ENCODE results near the gene LMBRD2. TPM values are rescaled to one million over a fixed set of nuclear protein-coding genes. Genes with fewer than 3 reads are reported as not detected.

Gene LMBRD2
- total and polyA plus RNA-seq, 2 donors (not counting 1 experiment from before 2014, with no cell fraction given): 2.1 to 10.0 TPM

GRCh38 chr5:36156121-36156601 lies 4.5 kb upstream of the LMBRD2 start:
- intact Hi-C loops (cut with micrococcal nuclease): no loop called here
- Mint-ChIP-seq H3K4me3 (no peak overlapping the region), H3K27me3 (no peaks in the 10 kb centered on the region), H3K4me1 (peaks cover 34% of the 10 kb centered on the region), H3K9me3 (ENCODE audit: insufficient read depth) (no peaks in the 10 kb centered on the region), H3K27ac (no peak overlapping the region)
- Histone ChIP-seq H3K36me3 (replicated peaks in 1 of 2; ENCODE audit: control extremely low read depth in 1 of 2, control insufficient read depth in 1 of 2, extremely low read depth in 1 of 2, insufficient read depth in 2 of 2, low read length in 1 of 2) (peaks cover 7 to 47% of the 10 kb centered on the region in 2 experiments), H3K9me3 (ENCODE audit: control extremely low read depth in 1 of 3, control insufficient read depth in 2 of 3, insufficient read depth in 1 of 3, low read length in 2 of 3) (no peaks in the 10 kb centered on the region), H3K4me3 (ENCODE audit: control extremely low read depth in 1 of 5, extremely low read depth in 1 of 5, insufficient read depth in 1 of 5, low read depth in 2 of 5, low read length in 4 of 5) (no peak overlapping the region), H3K4me2 (replicated peaks; ENCODE audit: low read depth, low read length, poor library complexity, severe bottlenecking) (no peak overlapping the region), H3K4me1 (ENCODE audit: control insufficient read depth in 2 of 2, insufficient read depth in 2 of 2, low read length in 2 of 2) (peaks cover 11 to 16% of the 10 kb centered on the region in 2 donors), H3K9ac (ENCODE audit: low read length) (no peak overlapping the region), H2AFZ (ENCODE audit: insufficient read depth, low read depth, low read length, poor library complexity, severe bottlenecking) (no peak overlapping the region), H4K20me1 (ENCODE audit: control insufficient read depth, insufficient read depth, low read length, poor library complexity, severe bottlenecking) (peaks cover 4% of the 10 kb centered on the region), H3K27me3 (replicated peaks in 1 of 4; ENCODE audit: control extremely low read depth in 1 of 4, control insufficient read depth in 3 of 4, insufficient read depth in 4 of 4, low read length in 3 of 4) (no peaks in the 10 kb centered on the region), H3K27ac (ENCODE audit: low read length in 2 of 2) (no peak overlapping the region), H3K79me2 (ENCODE audit: control insufficient read depth, insufficient read depth, low read length) (peaks cover 88% of the 10 kb centered on the region)
- TF ChIP-seq EZH2 (IDR thresholded peaks at IDR 0.05; ENCODE audit: borderline replicate concordance, insufficient read depth, low read depth, low read length, poor library complexity, severe bottlenecking): no peak
- no peak for TF ChIP-seq CTCF (IDR thresholded peaks at IDR 0.05)
- DNase-seq: no peak
- POLR2A ChIA-PET: no interaction called here
- no peak for ATAC-seq (ENCODE audit: low read depth)
- CTCF ChIA-PET: no interaction called here
- 98% methylated on average over 4 of the region's 4 CpGs for WGBS (ENCODE audit: insufficient coverage)

- Histone ChIP-seq H3K27me3 (replicated peaks in 1 of 4; ENCODE audit: control extremely low read depth in 1 of 4, control insufficient read depth in 3 of 4, insufficient read depth in 4 of 4, low read length in 3 of 4) (no peaks in the 10 kb centered on the region), H3K4me2 (replicated peaks; ENCODE audit: low read depth, low read length, poor library complexity, severe bottlenecking) (no peak overlapping the region), H4K20me1 (ENCODE audit: control insufficient read depth, insufficient read depth, low read length, poor library complexity, severe bottlenecking) (peaks cover 4% of the 10 kb centered on the region), H3K4me1 (ENCODE audit: control insufficient read depth in 2 of 2, insufficient read depth in 2 of 2, low read length in 2 of 2) (peaks cover 19 to 25% of the 10 kb centered on the region in 2 donors), H2AFZ (ENCODE audit: insufficient read depth, low read depth, low read length, poor library complexity, severe bottlenecking) (no peak overlapping the region), H3K9ac (ENCODE audit: low read length) (no peak overlapping the region), H3K4me3 (ENCODE audit: control extremely low read depth in 1 of 5, extremely low read depth in 1 of 5, insufficient read depth in 1 of 5, low read depth in 2 of 5, low read length in 4 of 5) (no peak overlapping the region), H3K27ac (ENCODE audit: low read length in 2 of 2) (no peak overlapping the region), H3K36me3 (replicated peaks in 1 of 2; ENCODE audit: control extremely low read depth in 1 of 2, control insufficient read depth in 1 of 2, extremely low read depth in 1 of 2, insufficient read depth in 2 of 2, low read length in 1 of 2) (peaks cover 7 to 43% of the 10 kb centered on the region in 2 experiments), H3K9me3 (ENCODE audit: control extremely low read depth in 1 of 3, control insufficient read depth in 2 of 3, insufficient read depth in 1 of 3, low read length in 2 of 3) (no peaks in the 10 kb centered on the region), H3K79me2 (ENCODE audit: control insufficient read depth, insufficient read depth, low read length) (peaks cover 90% of the 10 kb centered on the region)
- intact Hi-C loops (cut with micrococcal nuclease): no loop called here
- H3K27me3 Mint-ChIP-seq: no peaks in the 10 kb centered on the region
- H3K4me3 Mint-ChIP-seq: no peak overlapping the region
- ChIA-PET POLR2A (no interaction called here), CTCF (no interaction called here)
- DNase-seq: no peak
- no peak for TF ChIP-seq CTCF (IDR thresholded peaks at IDR 0.05)
- TF ChIP-seq EZH2 (IDR thresholded peaks at IDR 0.05; ENCODE audit: borderline replicate concordance, insufficient read depth, low read depth, low read length, poor library complexity, severe bottlenecking): no peak
- peaks cover 43% of the 10 kb centered on the region for H3K4me1 Mint-ChIP-seq
- no peak overlapping the region for H3K27ac Mint-ChIP-seq
- no peak for ATAC-seq (ENCODE audit: low read depth)
- WGBS (ENCODE audit: insufficient coverage): no CpG with 5 or more reads among the region's 7 CpGs
- H3K9me3 Mint-ChIP-seq (ENCODE audit: insufficient read depth): no peaks in the 10 kb centered on the region
Observed at GRCh38 chr5:36155291-36155690, 3.6 kb upstream of the LMBRD2 start.

Data from B cell (primary cell).